Suprapubic skin (tissue), 4 donors: ENCODE results near the gene LRFN2. TPM values are rescaled to one million over a fixed set of nuclear protein-coding genes. Genes with fewer than 3 reads are reported as not detected.
A peak's percentile ranks its signal among the peaks of the same experiment; 100 is the strongest.

Experiments
- DNase-seq, 2 donors: peaks; one replicate each; pipeline ENCODE4 v3.0.0-alpha.2; 2019; ENCODE audit warnings: low spot score in 2 of 2
- H3K27ac ChIP-seq: fragments of 200-600 bp; sonication (generic); one replicate; pipeline ENCODE4 v1.5.1; 2019
- H3K27me3 ChIP-seq: fragments of 200-600 bp; sonication (generic); one replicate; pipeline ENCODE4 v1.5.1; 2019
- H3K36me3 ChIP-seq: fragments of 200-600 bp; sonication (generic); one replicate; pipeline ENCODE4 v1.5.1; 2019
- H3K4me1 ChIP-seq: fragments of 200-600 bp; sonication (generic); one replicate; pipeline ENCODE4 v1.5.1; 2019
- H3K4me3 ChIP-seq: fragments of 200-600 bp; sonication (generic); one replicate; pipeline ENCODE4 v1.5.1; 2019; ENCODE audit warnings: mild to moderate bottlenecking
- H3K9me3 ChIP-seq: fragments of 200-600 bp; sonication (generic); one replicate; pipeline ENCODE4 v1.5.1; 2019
- CTCF ChIP-seq, 2 donors: fragments of 200-600 bp in 1 of 2; fragments of 450-650 bp in 1 of 2; sonication (generic) in 1 of 2; IDR thresholded peaks; one replicate each; pipeline ENCODE4 v1.5.1; 2016 to 2019; ENCODE audit warnings: antibody characterized with exemption in 2 of 2, mild to moderate bottlenecking in 1 of 2, moderate library complexity in 1 of 2
- EP300 ChIP-seq: sonication (generic); formaldehyde crosslinking; IDR thresholded peaks from one replicate; pipeline ENCODE4 v1.6.1; 2017; ENCODE audit warnings: antibody characterized with exemption
- POLR2A ChIP-seq, 2 donors: fragments of 450-650 bp; IDR thresholded peaks; one replicate each; pipeline ENCODE4 v1.6.1; 2017; ENCODE audit warnings: antibody characterized with exemption in 2 of 2, mild to moderate bottlenecking in 2 of 2, moderate library complexity in 2 of 2
- POLR2AphosphoS5 ChIP-seq, 3 donors: sonication (generic); formaldehyde crosslinking; IDR thresholded peaks; one replicate each; pipeline ENCODE4 v1.6.1; 2017; ENCODE audit warnings: antibody characterized with exemption in 3 of 3
- WGBS: methylation state at CpG from one replicate; pipeline ENCODE4 v1.1.5; 2018; 5-methylcytosine and 5-hydroxymethylcytosine counted together
- total RNA-seq, 4 donors: library from RNA; depleted of rRNA; stranded (reverse); fragments of >200 nt; gene quantifications; one replicate each; pipeline ENCODE4 v1.1.0, GENCODE V29; 2016

LRFN2 gene
- total RNA-seq, 4 donors from 2014 or later, result not detected

- DNase-seq, result no peak
- Histone ChIP-seq H3K4me1 (no peaks in the 10 kb centered on the region), H3K27ac (no peak overlapping the region), H3K9me3 (no peaks in the 10 kb centered on the region), H3K27me3 (peaks cover 66% of the 10 kb centered on the region), H3K4me3 (no peak overlapping the region), H3K36me3 (no peaks in the 10 kb centered on the region)
- no peak for TF ChIP-seq CTCF (IDR thresholded peaks at IDR 0.05)
- no peak for TF ChIP-seq EP300
- no peak for TF ChIP-seq POLR2A (IDR thresholded peaks at IDR 0.05)
- no peak for TF ChIP-seq POLR2AphosphoS5 (IDR thresholded peaks at IDR 0.05)
- WGBS, result 79% methylated on average over 3 of the region's 3 CpGs
These were observed 10.1 kb upstream of the LRFN2 start for GRCh38 chr6:40597301-40597700.

- Histone ChIP-seq H3K9me3 (no peaks in the 10 kb centered on the region), H3K4me3 (no peak overlapping the region), H3K27ac (no peak overlapping the region), H3K36me3 (no peaks in the 10 kb centered on the region), H3K4me1 (peaks cover 14% of the 10 kb centered on the region), H3K27me3 (peaks cover 70% of the 10 kb centered on the region)
- no peak for TF ChIP-seq EP300
- no peak for TF ChIP-seq CTCF (IDR thresholded peaks at IDR 0.05)
- no peak for TF ChIP-seq POLR2A (IDR thresholded peaks at IDR 0.05)
- TF ChIP-seq POLR2AphosphoS5 (IDR thresholded peaks at IDR 0.05), result no peak
- no peak for DNase-seq
- 52% methylated on average over 7 of the region's 7 CpGs for whole genome bisulfite sequencing
These were observed 1.3 kb upstream of the LRFN2 start for GRCh38 chr6:40588480-40588879.

- H3K36me3 ChIP-seq, result no peaks in the 10 kb centered on the region
- TF ChIP-seq POLR2AphosphoS5 (IDR thresholded peaks at IDR 0.05) (no peak), CTCF (IDR thresholded peaks at IDR 0.05) (no peak), EP300 (no peak), POLR2A (IDR thresholded peaks at IDR 0.05) (no peak)
- DNase-seq, result no peak
- 45% methylated on average over 3 of the region's 11 CpGs for WGBS
- no peak overlapping the region for H3K27ac ChIP-seq
- peaks cover 14% of the 10 kb centered on the region for H3K4me1 ChIP-seq
- peaks cover 72% of the 10 kb centered on the region for H3K27me3 ChIP-seq
- H3K4me3 ChIP-seq, result peak overlapping the region; percentile 52
- no peaks in the 10 kb centered on the region for H3K9me3 ChIP-seq
These were observed 863 bp upstream of the LRFN2 start for GRCh38 chr6:40588070-40588384.

- no peak for TF ChIP-seq CTCF (IDR thresholded peaks at IDR 0.05)
- TF ChIP-seq POLR2AphosphoS5 (IDR thresholded peaks at IDR 0.05), result no peak
- TF ChIP-seq EP300, result no peak
- TF ChIP-seq POLR2A (IDR thresholded peaks at IDR 0.05), result no peak
- Histone ChIP-seq H3K9me3 (no peaks in the 10 kb centered on the region), H3K36me3 (no peaks in the 10 kb centered on the region), H3K4me1 (peaks cover 14% of the 10 kb centered on the region), H3K27me3 (peaks cover 66% of the 10 kb centered on the region), H3K27ac (no peak overlapping the region), H3K4me3 (peak overlapping the region; percentile 52)
- DNase-seq, result no peak
- 5% methylated on average over 38 of the region's 55 CpGs for WGBS
These were observed 579 bp downstream of the LRFN2 start for GRCh38 chr6:40586369-40587201.

- H3K4me3 ChIP-seq, result no peak overlapping the region
- DNase-seq, result no peak
- TF ChIP-seq POLR2A (IDR thresholded peaks at IDR 0.05) (no peak), CTCF (IDR thresholded peaks at IDR 0.05) (no peak), EP300 (no peak), POLR2AphosphoS5 (IDR thresholded peaks at IDR 0.05) (no peak)
- peaks cover 14% of the 10 kb centered on the region for H3K4me1 ChIP-seq
- WGBS, result 33% methylated on average over 11 of the region's 11 CpGs
- H3K27ac ChIP-seq, result no peak overlapping the region
- H3K36me3 ChIP-seq, result no peaks in the 10 kb centered on the region
- H3K9me3 ChIP-seq, result no peaks in the 10 kb centered on the region
- H3K27me3 ChIP-seq, result peaks cover 62% of the 10 kb centered on the region
These were observed 1.4 kb downstream of the LRFN2 start for GRCh38 chr6:40585651-40586269.
